Fibroblast of mammary gland (primary cell): ENCODE measurements around the gene ZFP28.

ENCODE experiments used
- DNase-seq: peaks from one replicate; pipeline ENCODE4 v3.0.0-alpha.2; 2010; ENCODE audit warnings: low read depth
- H3K4me3 ChIP-seq: 2 replicates; pipeline ENCODE4 v1.5.1; 2011; ENCODE audit warnings: low read depth, mild to moderate bottlenecking, low read length, moderate library complexity; ENCODE audit not compliant: control insufficient read depth
- CTCF ChIP-seq: conservative IDR thresholded peaks from 2 replicates; pipeline ENCODE4 v1.5.1; 2011; ENCODE audit warnings: low read depth, low read length, inconsistent platforms; ENCODE audit not compliant: control insufficient read depth, insufficient read depth

ZFP28 gene

DNA sequence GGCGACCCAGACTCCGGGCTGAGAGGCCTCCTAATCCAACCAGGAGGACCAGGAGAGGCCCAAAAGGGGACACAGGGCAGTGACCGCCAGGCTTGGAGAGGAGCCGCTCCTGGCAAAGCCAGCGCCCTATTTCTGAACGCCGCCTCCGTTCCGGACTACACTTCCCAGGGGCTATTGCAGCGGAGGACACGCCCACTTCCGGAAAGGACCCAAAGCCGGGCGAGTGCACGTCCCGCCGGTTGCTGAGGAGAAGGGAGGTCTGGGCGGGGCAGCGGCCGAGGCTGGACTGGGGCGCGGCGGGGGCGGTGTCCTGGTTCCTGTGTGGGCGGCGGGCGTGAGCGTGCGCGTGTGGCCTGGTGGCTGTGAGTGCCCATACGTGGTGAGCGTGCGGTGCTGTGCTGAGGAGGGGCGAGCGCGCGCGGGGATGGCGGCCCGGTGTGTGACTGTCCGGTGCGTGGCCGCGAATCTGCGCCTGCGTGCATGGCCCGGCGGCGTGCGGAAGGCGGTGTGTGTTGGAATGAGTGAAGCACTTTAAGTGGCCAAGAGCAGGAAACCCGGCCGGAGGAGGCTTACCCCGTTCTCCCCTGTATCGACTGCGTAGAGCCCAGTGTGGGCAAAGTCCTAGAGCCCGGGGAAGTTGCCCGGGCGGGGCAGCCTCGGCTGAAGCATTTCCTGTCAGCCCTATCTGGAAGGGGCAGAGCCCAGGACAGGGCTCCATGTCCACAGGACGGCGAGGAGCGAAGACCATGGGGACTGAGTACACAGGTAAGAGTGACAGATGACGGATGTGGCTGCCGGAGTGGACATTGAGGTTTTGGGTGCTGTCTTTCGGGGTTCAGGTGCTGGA lies 28.7 kb downstream of the ZFP28 start, which contains the start of gene ZNF470:
ZNF470 (plus strand) TSS at position 195 of the 847 bp plus-strand sequence. CDS start 2,844 bp downstream, outside the sequence.
- peak; percentile 88 for DNase-seq
- peak within 1 kb of the TSS; percentile 95 for H3K4me3 ChIP-seq
- no peak for TF ChIP-seq CTCF

DNA sequence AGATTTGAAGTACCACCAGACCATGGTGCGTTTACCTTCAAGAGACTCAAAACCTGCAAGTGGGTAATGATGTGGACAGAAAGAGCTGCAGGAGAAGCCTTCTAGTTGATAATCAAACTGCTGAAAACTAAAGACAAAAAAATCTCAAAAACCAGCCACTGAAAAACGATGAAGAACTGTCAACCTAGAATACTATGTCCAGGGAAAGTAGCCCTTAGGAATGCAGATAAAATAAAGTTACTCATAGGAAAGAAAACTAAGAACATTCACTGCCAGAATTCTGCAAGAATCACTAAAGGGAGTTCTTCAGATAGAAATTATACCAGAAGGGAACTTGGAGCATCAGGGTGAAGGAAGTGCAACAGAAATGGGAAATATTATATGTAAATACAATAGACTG lies 33.8 kb downstream of the ZFP28 start:
- DNase-seq = no peak
- H3K4me3 ChIP-seq = no peak overlapping the region
- TF ChIP-seq CTCF = no peak

GRCh38 chr19:56573914-56574313 lies 35.2 kb downstream of the ZFP28 start:
- no peak for DNase-seq
- no peak overlapping the region for H3K4me3 ChIP-seq
- TF ChIP-seq CTCF = no peak

- no peak for DNase-seq
- H3K4me3 ChIP-seq = no peak overlapping the region
- no peak for TF ChIP-seq CTCF
These were observed 39.2 kb downstream of the ZFP28 start for GRCh38 chr19:56577719-56578602.

GRCh38 chr19:56594446-56594782 lies 55.7 kb downstream of the ZFP28 start:
- TF ChIP-seq CTCF = no peak
- H3K4me3 ChIP-seq = peak overlapping the region; percentile 89
- DNase-seq = no peak

- peak; percentile 81 for DNase-seq
- H3K4me3 ChIP-seq = peak within 1 kb of the TSS; percentile 89
- no peak for TF ChIP-seq CTCF
These were observed 56.2 kb downstream of the ZFP28 start, which contains the start of gene ZNF71 for GRCh38 chr19:56594783-56595547. Gene ZNF71, plus strand, starts transcription at chr19:56595302. Its CDS starts 6,257 bp downstream, at chr19:56601559.
